Measurements from ENCODE around the gene PRPF38A.

- TF ChIP-seq POLR2A (IDR thresholded peaks at IDR 0.05) (no peak), CTCF (IDR thresholded peaks at IDR 0.05) (no peak), EP300 (IDR thresholded peaks at IDR 0.05) (no peak)
These were observed 45.4 kb upstream of the PRPF38A start for GRCh38 chr1:52358851-52359497.

Measured in stomach (tissue), 4 donors.